NT2/D1 (cell line): ENCODE data around the gene TTBK1.

Experiments used
- SUZ12 ChIP-seq: IDR thresholded peaks from 2 replicates; pipeline ENCODE4 v1.6.1; 2011; ENCODE audit not compliant: insufficient read length, insufficient read depth; ENCODE audit errors: extremely low read depth
- YY1 ChIP-seq: IDR thresholded peaks from 2 replicates; pipeline ENCODE4 v1.6.1; 2011; ENCODE audit not compliant: insufficient read length, insufficient read depth

DNA sequence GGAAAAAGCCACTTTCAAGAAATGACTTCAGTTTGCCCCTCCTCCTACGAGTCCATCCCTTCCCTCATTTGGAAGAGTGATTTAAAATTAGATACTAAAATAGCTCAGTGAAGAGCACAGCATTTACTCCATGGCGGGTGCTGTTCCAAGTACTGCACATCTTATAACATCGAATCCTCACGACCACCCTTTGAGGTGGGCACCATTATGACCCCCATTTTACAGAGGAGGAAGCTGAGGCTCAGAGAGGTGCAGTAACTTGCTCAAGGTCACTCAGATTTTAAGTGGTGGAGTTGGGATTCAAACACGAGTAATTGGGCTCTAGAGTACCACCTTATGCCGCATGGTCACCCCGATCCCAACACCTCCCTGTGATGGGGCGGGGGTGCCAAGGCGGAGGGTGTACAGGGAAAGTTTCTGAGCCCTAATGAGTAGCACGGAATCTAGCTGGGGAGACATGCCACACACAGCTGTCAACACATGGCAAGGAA, 25.5 kb downstream of the TTBK1 start:
- TF ChIP-seq SUZ12 (no peak), YY1 (no peak)
